ENCODE results near the gene PSMA6. TPM values are rescaled to one million over a fixed set of nuclear protein-coding genes. Genes with fewer than 3 reads are reported as not detected.

The PSMA6 gene
- total RNA-seq, 1 donor from 2014 or later, result 196 TPM

DNA sequence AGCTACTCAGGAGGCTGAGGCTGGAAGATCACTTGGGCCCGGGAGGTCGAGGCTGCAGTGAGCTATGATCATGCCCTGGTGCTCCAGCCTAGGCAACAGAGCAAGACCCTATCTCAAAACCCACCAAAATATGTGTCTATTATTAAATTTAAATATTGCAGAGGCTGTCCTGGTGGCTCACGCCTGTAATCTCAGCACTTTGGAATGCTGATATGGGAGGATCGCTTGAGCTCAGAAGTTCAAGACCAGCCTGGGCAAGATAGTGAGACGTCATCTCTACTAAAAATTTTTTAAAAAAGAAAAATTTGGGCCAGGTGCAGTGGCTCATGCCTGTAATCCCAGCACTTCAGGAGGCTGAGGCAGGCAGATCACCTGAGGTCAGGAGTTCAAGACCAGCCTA lies 13.9 kb downstream of the PSMA6 start:
- no peak overlapping the region for H3K4me3 ChIP-seq (ENCODE audit: low read depth, low read length)
- TF ChIP-seq, protein P1, sequence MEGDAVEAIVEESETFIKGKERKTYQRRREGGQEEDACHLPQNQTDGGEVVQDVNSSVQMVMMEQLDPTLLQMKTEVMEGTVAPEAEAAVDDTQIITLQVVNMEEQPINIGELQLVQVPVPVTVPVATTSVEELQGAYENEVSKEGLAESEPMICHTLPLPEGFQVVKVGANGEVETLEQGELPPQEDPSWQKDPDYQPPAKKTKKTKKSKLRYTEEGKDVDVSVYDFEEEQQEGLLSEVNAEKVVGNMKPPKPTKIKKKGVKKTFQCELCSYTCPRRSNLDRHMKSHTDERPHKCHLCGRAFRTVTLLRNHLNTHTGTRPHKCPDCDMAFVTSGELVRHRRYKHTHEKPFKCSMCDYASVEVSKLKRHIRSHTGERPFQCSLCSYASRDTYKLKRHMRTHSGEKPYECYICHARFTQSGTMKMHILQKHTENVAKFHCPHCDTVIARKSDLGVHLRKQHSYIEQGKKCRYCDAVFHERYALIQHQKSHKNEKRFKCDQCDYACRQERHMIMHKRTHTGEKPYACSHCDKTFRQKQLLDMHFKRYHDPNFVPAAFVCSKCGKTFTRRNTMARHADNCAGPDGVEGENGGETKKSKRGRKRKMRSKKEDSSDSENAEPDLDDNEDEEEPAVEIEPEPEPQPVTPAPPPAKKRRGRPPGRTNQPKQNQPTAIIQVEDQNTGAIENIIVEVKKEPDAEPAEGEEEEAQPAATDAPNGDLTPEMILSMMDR (conservative IDR thresholded peaks at IDR 0.05; ENCODE audit: low read depth, low read length), result no peak
- no peak for DNase-seq (ENCODE audit: low read depth)

DNA sequence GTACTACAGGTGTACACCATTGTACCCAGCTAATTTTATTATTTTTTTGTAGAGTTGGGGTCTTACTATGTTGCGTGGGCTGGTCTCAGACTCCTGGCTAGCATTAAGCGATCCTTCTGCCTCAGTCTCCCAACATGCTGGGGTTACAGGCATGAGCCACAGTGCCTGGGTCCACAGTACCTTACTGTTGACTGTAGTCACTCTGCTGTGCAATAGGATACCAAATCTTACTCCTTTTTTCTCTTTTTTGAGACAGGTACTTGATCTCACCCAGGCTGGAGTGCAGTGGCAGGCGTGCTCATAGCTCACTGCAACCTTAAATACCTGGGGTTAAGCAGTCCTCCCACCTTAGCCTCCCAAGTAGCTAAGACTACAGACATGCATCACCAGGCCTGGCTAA lies 25.6 kb downstream of the PSMA6 start:
- no peak overlapping the region for H3K4me3 ChIP-seq (ENCODE audit: low read depth, low read length)
- TF ChIP-seq, protein P1 (conservative IDR thresholded peaks at IDR 0.05; ENCODE audit: low read depth, low read length), result no peak
- DNase-seq (ENCODE audit: low read depth), result no peak

DNA sequence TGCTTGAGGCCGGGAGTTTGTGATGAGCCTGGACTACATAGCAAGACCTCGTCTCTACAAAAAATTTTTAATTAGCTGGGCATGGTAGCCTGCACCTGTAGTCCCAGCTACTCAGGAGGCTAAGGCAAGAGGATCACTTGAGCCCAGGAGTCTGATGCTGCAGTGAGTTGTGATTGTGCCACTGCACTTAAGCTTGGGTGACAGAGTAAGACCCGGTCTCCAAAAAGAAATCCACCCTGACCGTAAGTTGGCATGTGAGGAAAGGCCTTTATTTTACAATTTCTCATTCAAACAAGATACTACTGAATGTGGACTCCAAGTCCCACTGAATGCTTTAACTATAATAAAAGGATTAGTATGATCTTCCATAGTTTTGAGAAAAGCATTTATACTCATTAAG lies 27.3 kb downstream of the PSMA6 start:
- no peak overlapping the region for H3K4me3 ChIP-seq (ENCODE audit: low read depth, low read length)
- TF ChIP-seq, protein P1 (conservative IDR thresholded peaks at IDR 0.05; ENCODE audit: low read depth, low read length), result no peak
- no peak for DNase-seq (ENCODE audit: low read depth)

DNA sequence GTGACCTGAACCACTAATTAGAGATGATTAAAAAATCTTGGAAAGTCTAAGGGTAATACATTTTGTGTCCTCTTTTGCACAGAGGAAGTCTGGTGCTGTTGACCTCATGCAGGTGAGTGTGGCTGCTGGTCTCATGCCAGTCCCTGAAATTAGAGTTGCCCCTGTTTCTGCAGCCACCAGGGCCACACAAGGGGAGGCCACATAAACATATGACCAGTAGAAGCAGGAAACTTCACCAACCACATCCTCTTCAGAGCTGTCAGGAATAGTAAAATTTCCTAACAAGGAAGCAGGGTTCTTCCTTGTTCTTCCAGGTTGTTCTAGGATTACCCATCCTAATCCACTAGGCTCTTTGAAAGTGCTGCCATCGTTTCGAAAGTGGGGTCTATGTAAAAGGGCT lies 28.3 kb downstream of the PSMA6 start:
- no peak overlapping the region for H3K4me3 ChIP-seq (ENCODE audit: low read depth, low read length)
- TF ChIP-seq, protein P1 (conservative IDR thresholded peaks at IDR 0.05; ENCODE audit: low read depth, low read length), result no peak
- DNase-seq (ENCODE audit: low read depth), result no peak

DNA sequence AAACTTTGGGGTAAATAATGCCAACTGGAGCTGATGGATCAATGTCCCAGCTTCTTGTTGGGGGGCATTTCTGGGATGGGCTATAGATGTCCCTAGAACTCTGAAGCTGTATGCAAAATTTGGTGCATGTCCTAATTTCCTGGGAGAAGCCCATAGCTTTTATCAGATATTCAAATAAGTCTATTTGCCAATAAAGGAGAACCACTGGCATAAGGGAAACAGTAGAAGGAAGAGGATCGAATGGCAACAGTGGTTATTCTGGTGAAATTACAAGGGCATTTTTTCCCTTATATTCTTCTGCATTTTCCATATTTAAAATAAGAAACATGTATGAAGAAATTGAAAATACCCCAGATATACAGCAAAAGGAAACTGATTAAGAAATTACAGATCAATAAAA lies 34.2 kb downstream of the PSMA6 start:
- TF ChIP-seq, protein P1 (conservative IDR thresholded peaks at IDR 0.05; ENCODE audit: low read depth, low read length), result no peak
- no peak overlapping the region for H3K4me3 ChIP-seq (ENCODE audit: low read depth, low read length)
- DNase-seq (ENCODE audit: low read depth), result no peak

DNA sequence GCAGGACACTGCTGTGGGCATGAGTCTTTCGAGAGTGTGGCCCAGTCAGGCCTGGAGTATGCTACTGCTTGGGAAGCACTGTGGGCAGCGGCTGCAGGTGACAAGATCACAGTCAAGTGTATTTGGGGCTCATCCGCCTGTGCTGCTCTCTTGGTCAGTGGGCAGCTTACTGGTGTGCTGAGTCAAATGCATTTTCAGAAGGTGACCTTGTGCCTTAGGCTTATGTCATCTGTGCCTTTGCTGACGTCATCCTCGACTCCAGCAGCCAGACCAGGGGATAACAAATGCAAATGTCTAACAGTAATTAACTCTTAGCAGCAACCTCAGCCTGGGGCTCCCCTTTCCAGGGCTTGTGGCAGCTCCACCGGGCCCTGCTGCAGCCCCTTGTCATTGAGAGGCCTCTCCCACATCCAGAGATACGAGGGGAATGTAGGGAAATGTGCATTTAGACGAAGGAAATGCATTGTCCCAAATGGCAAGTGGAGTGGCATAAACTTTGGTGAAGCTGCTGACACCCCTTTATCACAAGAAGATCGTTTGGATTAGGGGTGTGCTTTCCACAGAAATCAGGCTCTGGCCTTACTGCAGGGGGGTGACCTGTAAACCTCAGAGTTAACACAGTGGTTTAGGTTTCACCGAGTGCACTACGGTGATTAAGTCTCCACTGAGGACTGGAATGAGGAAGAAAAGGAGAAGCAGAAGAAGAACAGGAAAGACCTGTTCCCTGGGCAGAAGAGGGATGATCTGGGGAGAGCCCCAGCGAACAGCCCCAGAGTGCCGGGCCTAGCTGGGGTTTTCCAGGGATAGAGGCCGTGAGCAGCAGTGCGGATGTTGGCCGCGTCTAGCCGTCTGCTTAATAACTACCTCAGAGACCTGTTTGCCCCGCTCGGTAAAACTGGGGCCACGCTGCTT lies 39.7 kb downstream of the PSMA6 start:
- H3K4me3 ChIP-seq (ENCODE audit: low read depth, low read length), result no peak overlapping the region
- TF ChIP-seq, protein P1 (conservative IDR thresholded peaks at IDR 0.05; ENCODE audit: low read depth, low read length), result no peak
- no peak for DNase-seq (ENCODE audit: low read depth)
